COLO829 (cell line): Measurements from ENCODE around the gene YLPM1.

Experiments
- DNase-seq: peaks from one replicate; pipeline ENCODE4 v3.0.0; 2012; ENCODE audit warnings: low spot score

The YLPM1 gene

DNA sequence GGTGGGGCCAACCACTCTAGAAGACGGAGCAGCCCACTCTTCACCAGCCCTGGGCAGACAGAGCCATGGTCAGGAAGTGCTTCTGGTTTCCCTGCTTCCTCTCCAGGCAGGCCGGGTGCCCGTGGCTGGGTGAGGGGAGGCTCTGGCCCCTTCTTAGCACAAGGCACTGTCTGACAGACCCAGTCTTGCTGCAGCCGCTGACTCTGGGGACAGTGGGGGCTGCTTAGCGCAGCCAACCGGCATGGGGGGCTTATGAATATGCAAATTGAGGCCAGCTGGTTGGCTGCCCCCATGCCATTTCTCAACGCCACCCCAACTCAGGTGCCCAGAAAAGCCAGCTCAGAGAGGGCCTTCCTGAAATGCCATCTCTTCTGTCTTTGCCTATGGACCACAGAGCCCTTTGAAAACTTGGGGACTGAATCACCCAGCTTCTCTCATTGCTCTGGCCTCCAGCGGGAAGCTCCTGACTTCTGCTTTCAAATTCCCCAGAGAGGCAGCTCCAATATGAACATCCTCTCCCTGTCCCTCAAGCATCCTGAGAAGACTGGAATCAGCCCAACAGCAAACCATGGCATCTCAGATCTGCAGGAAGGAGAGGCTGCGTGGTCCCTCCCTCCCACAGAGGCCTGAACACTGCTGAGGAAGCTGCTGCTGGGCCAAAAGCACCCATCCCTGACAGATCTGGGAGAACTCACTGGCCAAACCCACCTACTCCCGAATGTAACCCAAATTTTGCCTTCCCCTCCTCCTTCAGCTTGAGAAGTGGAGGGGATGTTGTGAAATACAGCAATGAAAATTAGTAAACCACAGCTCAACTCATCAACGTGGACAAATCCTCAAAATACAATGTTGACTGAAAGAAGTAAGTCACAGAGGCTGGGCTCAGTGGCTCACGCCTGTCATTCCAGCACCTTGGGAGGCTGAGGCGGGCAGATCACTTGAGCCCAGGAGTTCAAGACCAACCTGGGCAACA is 113.1 kb downstream of the YLPM1 start, which contains the start of gene PROX2:
TSS of gene PROX2 (minus strand) at position 205 of the 973 bp plus-strand sequence. CDS start 12,311 bp downstream, outside the sequence.
- no peak for DNase-seq

DNA sequence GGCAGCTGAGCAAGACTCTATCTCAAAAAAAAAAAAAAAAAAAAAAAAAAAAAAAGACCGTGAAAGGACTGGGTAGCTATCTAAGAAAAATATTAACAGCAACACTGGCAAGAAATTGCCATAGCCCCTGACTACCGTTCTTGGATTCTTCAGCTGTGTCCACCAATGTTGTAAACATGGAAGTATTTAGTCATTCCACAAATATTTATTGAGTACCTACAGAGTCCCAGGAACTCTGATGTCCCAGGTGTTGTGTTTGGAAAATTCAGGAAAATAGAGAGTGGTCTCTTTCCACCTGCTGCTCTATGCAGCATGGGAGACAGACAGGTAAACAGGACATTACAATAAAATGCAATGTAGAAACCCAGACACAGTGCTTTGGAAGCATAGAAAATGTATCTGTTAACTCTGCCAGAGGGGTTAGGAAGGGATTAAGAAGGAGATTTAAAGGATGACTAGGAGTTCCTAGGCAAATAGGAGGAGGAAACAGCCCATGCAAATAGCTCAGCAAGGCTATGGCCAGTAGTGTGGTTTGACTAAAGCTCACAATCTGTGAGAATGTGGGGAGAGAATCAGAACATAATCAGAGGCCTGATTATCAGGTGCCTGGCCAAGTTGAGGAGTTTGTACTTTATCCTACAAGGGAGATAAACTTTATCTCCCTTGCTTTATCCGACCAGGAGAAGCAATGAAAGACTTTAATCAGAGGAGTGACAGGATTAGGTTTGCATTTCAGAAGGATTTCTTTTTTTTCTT is 116.5 kb downstream of the YLPM1 start:
- no peak for DNase-seq

- DNase-seq = peak; percentile 92
These were observed 118.5 kb downstream of the YLPM1 start, which contains the start of gene DLST for GRCh38 chr14:74881431-74882102. TSS of gene DLST (plus strand) at chr14:74881916. CDS start at chr14:74881954, 38 bp downstream.

GRCh38 chr14:74882103-74882920 is 119.2 kb downstream of the YLPM1 start:
- DNase-seq = peak; percentile 20
